NCI-H226 (cell line): ENCODE results near the gene SAPCD1.
"Not testable (repeated sequence)": the region's sequence is repeated elsewhere in the genome, so short reads cannot be mapped to it uniquely, and the experiment has no call there.

ENCODE experiments used
- DNase-seq: peaks from one replicate; pipeline ENCODE4 v3.0.0-alpha.2; 2015

The SAPCD1 gene

GRCh38 chr6:31778999-31779885 is 16.8 kb downstream of the SAPCD1 start:
- DNase-seq = no peak

- DNase-seq = no peak
Observed at GRCh38 chr6:31779908-31780307, 17.5 kb downstream of the SAPCD1 start.

GRCh38 chr6:31780507-31781243 is 18.2 kb downstream of the SAPCD1 start:
- no peak for DNase-seq

- no peak for DNase-seq
Observed at GRCh38 chr6:31781244-31782125, 19.0 kb downstream of the SAPCD1 start.

- no peak for DNase-seq
Observed at GRCh38 chr6:31782126-31782855, 19.8 kb downstream of the SAPCD1 start.

- DNase-seq = no peak
Observed at GRCh38 chr6:31784098-31784925, 21.9 kb downstream of the SAPCD1 start.

- no peak for DNase-seq
Observed at GRCh38 chr6:31785475-31785874, 23.0 kb downstream of the SAPCD1 start.

GRCh38 chr6:31791324-31792089 is 29.1 kb downstream of the SAPCD1 start:
- DNase-seq = no peak

GRCh38 chr6:31792090-31792374 is 29.6 kb downstream of the SAPCD1 start:
- DNase-seq = no peak

- peak; percentile 37 for DNase-seq
Observed at GRCh38 chr6:31792761-31793171, 30.3 kb downstream of the SAPCD1 start.

GRCh38 chr6:31793927-31794245 is 31.4 kb downstream of the SAPCD1 start:
- not testable (repeated sequence) for DNase-seq

GRCh38 chr6:31794294-31794865 is 31.9 kb downstream of the SAPCD1 start:
- no peak for DNase-seq

GRCh38 chr6:31794866-31795615 is 32.6 kb downstream of the SAPCD1 start:
- peak; percentile 33 for DNase-seq

- peak; percentile 86 for DNase-seq
Observed at GRCh38 chr6:31795616-31796298, 33.3 kb downstream of the SAPCD1 start, which contains the start of gene VARS1. Gene VARS1 (minus strand): TSS chr6:31795752. CDS start chr6:31795217, 535 bp downstream.

- no peak for DNase-seq
Observed at GRCh38 chr6:31796993-31797385, 34.5 kb downstream of the SAPCD1 start.

- no peak for DNase-seq
Observed at GRCh38 chr6:31797588-31797987, 35.1 kb downstream of the SAPCD1 start.

GRCh38 chr6:31799781-31800180 is 37.3 kb downstream of the SAPCD1 start:
- no peak for DNase-seq

GRCh38 chr6:31801031-31801927 is 38.8 kb downstream of the SAPCD1 start:
- DNase-seq = not testable (repeated sequence)
